BLaER1 treated with 17β-estradiol and CSF1 and Interleukin-3, amounts not matched to agents 10 nM and 100 nM (cell line): Measurements from ENCODE around the gene TFIP11.
"Not testable (repeated sequence)": the region's sequence is repeated elsewhere in the genome, so short reads cannot be mapped to it uniquely, and the experiment has no call there.

Source experiments
- H3K27ac ChIP-seq, 11 experiments: shearing (Covaris generic); formaldehyde crosslinking; 2 replicates each; pipeline ENCODE4 v1.8.1; 2022
- H3K27me3 ChIP-seq, 11 experiments: shearing (Covaris generic); formaldehyde crosslinking; 2 replicates each; pipeline ENCODE4 v1.8.1; 2022
- H3K36me3 ChIP-seq, 11 experiments: shearing (Covaris generic); formaldehyde crosslinking; 2 replicates each; pipeline ENCODE4 v1.8.1; 2022
- H3K4me1 ChIP-seq, 10 experiments: shearing (Covaris generic); formaldehyde crosslinking; 2 replicates each; pipeline ENCODE4 v1.8.1; 2022
- H3K4me2 ChIP-seq, 11 experiments: shearing (Covaris generic); formaldehyde crosslinking; 2 replicates each; pipeline ENCODE4 v1.8.1; 2022
- H3K4me3 ChIP-seq, 10 experiments: shearing (Covaris generic); formaldehyde crosslinking; 2 replicates each; pipeline ENCODE4 v1.8.1; 2022
- H3K9ac ChIP-seq, 11 experiments: shearing (Covaris generic); formaldehyde crosslinking; 2 replicates each; pipeline ENCODE4 v1.8.1; 2022
- H3K9me3 ChIP-seq, 11 experiments: shearing (Covaris generic); formaldehyde crosslinking; replicated peaks in 1 of 11; 2 replicates each; pipeline ENCODE4 v1.8.1; 2022
- H4K20me1 ChIP-seq, 11 experiments: shearing (Covaris generic); formaldehyde crosslinking; 2 replicates each; pipeline ENCODE4 v1.8.1; 2022
- Cebpa-rat ChIP-seq, 11 experiments: shearing (Covaris generic); IDR thresholded peaks; 2 replicates each; pipeline ENCODE4 v1.8.1; 2022

TFIP11 gene

GRCh38 chr22:26540119-26540518 is 27.8 kb upstream of the TFIP11 start:
- Histone ChIP-seq H3K9ac (peak overlapping the region in 3 of 11 experiments; percentile 7 to 23 (median 16); a peak in 3 of 22 replicates), H3K4me1 (peaks cover 63 to 84% (median 72%) of the 10 kb centered on the region in 10 experiments), H3K9me3 (no peaks in the 10 kb centered on the region), H4K20me1 (peaks cover 0 to 26% (median 0%) of the 10 kb centered on the region in 11 experiments; a peak in 4 of 22 replicates), H3K27me3 (no peaks in the 10 kb centered on the region), H3K4me3 (no peak overlapping the region), H3K27ac (peak overlapping the region in 7 of 11 experiments; percentile 11 to 78 (median 21); a peak in 9 of 22 replicates), H3K4me2 (peak overlapping the region in 9 of 11 experiments; percentile 18 to 80 (median 71); a peak in 16 of 22 replicates), H3K36me3 (peaks cover 52 to 71% (median 62%) of the 10 kb centered on the region in 11 experiments)
- no peak for TF ChIP-seq Cebpa-rat (IDR thresholded peaks at IDR 0.05)

DNA sequence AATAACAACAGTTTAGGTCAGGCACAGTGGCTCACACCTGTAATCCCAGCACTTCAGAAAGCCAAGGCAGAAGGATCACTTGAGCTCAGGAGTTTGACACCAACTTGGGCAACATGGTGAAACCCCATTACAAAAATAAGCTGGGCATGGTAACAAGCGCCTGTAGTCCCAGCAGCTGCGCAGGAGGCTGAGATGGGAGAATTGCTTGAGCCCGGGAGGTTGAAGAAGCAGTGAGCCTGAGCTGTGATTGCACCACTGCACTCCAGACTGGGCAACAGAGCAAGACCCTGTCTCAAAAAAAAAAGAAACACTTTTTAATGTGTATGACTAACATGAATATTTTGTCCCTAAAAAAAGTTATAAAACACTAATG is 24.5 kb upstream of the TFIP11 start:
- Histone ChIP-seq H3K9me3 (no peaks in the 10 kb centered on the region), H3K27me3 (no peaks in the 10 kb centered on the region), H3K9ac (no peak overlapping the region), H3K4me1 (peaks cover 40 to 70% (median 51%) of the 10 kb centered on the region in 10 experiments), H4K20me1 (peaks cover 0 to 18% (median 0%) of the 10 kb centered on the region in 11 experiments; a peak in 2 of 22 replicates), H3K4me2 (peak overlapping the region in 9 of 11 experiments; percentile 61 to 89 (median 76); a peak in 13 of 22 replicates), H3K36me3 (peaks cover 69 to 91% (median 78%) of the 10 kb centered on the region in 11 experiments), H3K4me3 (no peak overlapping the region), H3K27ac (peak overlapping the region in 5 of 11 experiments; percentile 1 to 80 (median 74); a peak in 5 of 22 replicates)
- TF ChIP-seq Cebpa-rat (IDR thresholded peaks at IDR 0.05): no peak

- peak overlapping the region; percentile 61 to 89 (median 76) for H3K4me2 ChIP-seq
- peak overlapping the region in 2 of 11 experiments; percentile 25 to 45; a peak in 2 of 22 replicates for H3K9ac ChIP-seq
- no peaks in the 10 kb centered on the region for H3K9me3 ChIP-seq
- no peaks in the 10 kb centered on the region for H3K27me3 ChIP-seq
- no peak for TF ChIP-seq Cebpa-rat (IDR thresholded peaks at IDR 0.05)
- H3K4me3 ChIP-seq: no peak overlapping the region
- H3K4me1 ChIP-seq: peaks cover 34 to 65% (median 46%) of the 10 kb centered on the region in 10 experiments
- peaks cover 69 to 91% (median 78%) of the 10 kb centered on the region in 11 experiments for H3K36me3 ChIP-seq
- peaks cover 0 to 14% (median 0%) of the 10 kb centered on the region in 11 experiments; a peak in 2 of 22 replicates for H4K20me1 ChIP-seq
- H3K27ac ChIP-seq: peak overlapping the region in 9 of 11 experiments; percentile 28 to 81 (median 74); a peak in 12 of 22 replicates
These were observed 23.9 kb upstream of the TFIP11 start for GRCh38 chr22:26536056-26536761.

- no peaks in the 10 kb centered on the region for H3K27me3 ChIP-seq
- peak overlapping the region in 1 of 10 experiments; percentile 28; a peak in 2 of 20 replicates for H3K4me3 ChIP-seq
- no peak for TF ChIP-seq Cebpa-rat (IDR thresholded peaks at IDR 0.05)
- peak overlapping the region; percentile 61 to 89 (median 76) for H3K4me2 ChIP-seq
- no peaks in the 10 kb centered on the region for H3K9me3 ChIP-seq
- peaks cover 69 to 91% (median 78%) of the 10 kb centered on the region in 11 experiments for H3K36me3 ChIP-seq
- H3K9ac ChIP-seq: peak overlapping the region; percentile 22 to 76 (median 69); a peak in 18 of 22 replicates
- H3K4me1 ChIP-seq: peaks cover 33 to 59% (median 39%) of the 10 kb centered on the region in 10 experiments
- H4K20me1 ChIP-seq: peaks cover 0 to 8% (median 0%) of the 10 kb centered on the region in 11 experiments; a peak in 1 of 22 replicates
- peak overlapping the region; percentile 66 to 84 (median 77) for H3K27ac ChIP-seq
These were observed 23.3 kb upstream of the TFIP11 start for GRCh38 chr22:26535603-26535908.

- Histone ChIP-seq H3K27ac (peak overlapping the region; percentile 66 to 84 (median 77)), H3K9me3 (no peaks in the 10 kb centered on the region), H3K4me2 (peak overlapping the region; percentile 61 to 89 (median 76)), H3K36me3 (peaks cover 69 to 91% (median 78%) of the 10 kb centered on the region in 11 experiments), H3K4me3 (peak overlapping the region in 4 of 10 experiments; percentile 6 to 43 (median 20); a peak in 5 of 20 replicates), H3K4me1 (peaks cover 30 to 53% (median 34%) of the 10 kb centered on the region in 10 experiments), H3K27me3 (no peaks in the 10 kb centered on the region), H3K9ac (peak overlapping the region; percentile 22 to 76 (median 69)), H4K20me1 (peaks cover 0 to 5% (median 0%) of the 10 kb centered on the region in 11 experiments; a peak in 1 of 22 replicates)
- no peak for TF ChIP-seq Cebpa-rat (IDR thresholded peaks at IDR 0.05)
These were observed 22.8 kb upstream of the TFIP11 start for GRCh38 chr22:26534874-26535602.

DNA sequence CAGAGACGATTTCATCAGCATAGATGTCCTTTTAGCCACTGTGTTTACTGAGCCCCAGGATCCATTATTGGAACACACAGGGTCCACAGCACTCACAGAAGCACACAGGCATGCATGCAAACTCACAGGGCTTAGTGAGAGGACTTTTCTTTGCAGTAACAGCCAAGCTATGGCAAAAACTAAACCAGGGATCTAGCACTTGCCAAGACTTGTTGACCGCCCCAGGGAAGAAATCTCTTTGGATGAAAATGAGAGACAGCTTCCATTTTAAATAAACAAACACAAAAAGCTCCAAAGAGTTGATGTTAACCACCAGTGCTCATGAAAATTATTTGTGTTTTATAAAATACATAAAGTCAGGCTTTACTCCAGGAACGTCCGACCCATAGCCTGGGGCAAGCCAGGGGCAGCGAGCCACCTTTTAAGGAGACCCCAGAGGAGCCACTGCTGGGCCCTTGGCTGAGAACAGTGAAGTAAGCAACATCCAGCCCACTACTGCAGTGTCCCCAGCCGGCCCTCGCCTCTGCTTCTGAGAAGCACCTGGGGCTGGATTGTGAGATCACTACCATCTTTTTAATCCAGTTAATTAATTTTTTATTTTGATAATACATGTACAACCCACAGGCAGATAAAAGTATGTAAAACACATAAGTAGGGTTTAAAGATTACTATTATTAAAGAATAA is 22.0 kb upstream of the TFIP11 start:
- no peaks in the 10 kb centered on the region for H3K27me3 ChIP-seq
- peaks cover 0 to 4% (median 0%) of the 10 kb centered on the region in 11 experiments; a peak in 1 of 22 replicates for H4K20me1 ChIP-seq
- peaks cover 32 to 46% (median 34%) of the 10 kb centered on the region in 10 experiments for H3K4me1 ChIP-seq
- TF ChIP-seq Cebpa-rat (IDR thresholded peaks at IDR 0.05): no peak
- no peak overlapping the region; a peak in 1 of 20 replicates for H3K4me3 ChIP-seq
- H3K27ac ChIP-seq: peak overlapping the region; percentile 22 to 84 (median 77); a peak in 19 of 22 replicates
- H3K4me2 ChIP-seq: peak overlapping the region; percentile 61 to 89 (median 76)
- peak overlapping the region in 8 of 11 experiments; percentile 17 to 76 (median 64); a peak in 11 of 22 replicates for H3K9ac ChIP-seq
- H3K36me3 ChIP-seq: peaks cover 71 to 91% (median 78%) of the 10 kb centered on the region in 11 experiments
- no peaks in the 10 kb centered on the region for H3K9me3 ChIP-seq

DNA sequence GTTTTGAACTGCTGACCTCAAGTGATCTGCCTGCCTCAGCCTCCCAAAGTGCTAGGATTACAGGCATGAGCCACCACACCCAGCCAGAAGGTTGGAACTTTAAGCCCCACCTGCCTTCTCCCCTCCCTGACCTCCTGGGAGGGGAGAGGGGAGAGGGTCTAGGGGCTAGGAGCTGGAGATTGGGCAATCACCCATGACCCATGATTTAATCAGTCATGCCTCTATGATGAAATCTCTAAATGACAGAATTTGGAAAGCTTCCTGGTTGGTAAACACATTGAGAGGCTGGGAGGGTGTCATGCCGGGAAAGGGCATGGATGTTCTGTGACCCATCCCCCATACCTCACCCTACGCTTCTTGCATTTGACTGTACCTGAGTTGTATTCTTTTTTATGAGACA is 17.1 kb upstream of the TFIP11 start:
- peak in 2 of 11 experiments; percentile 14 to 56; a peak in 2 of 22 replicates for TF ChIP-seq Cebpa-rat (IDR thresholded peaks at IDR 0.05)
- peaks cover 3 to 30% (median 24%) of the 10 kb centered on the region in 10 experiments for H3K4me1 ChIP-seq
- H3K27ac ChIP-seq: peak overlapping the region in 3 of 11 experiments; percentile 5 to 25 (median 13); a peak in 1 of 22 replicates
- H3K9ac ChIP-seq: no peak overlapping the region
- H3K36me3 ChIP-seq: peaks cover 88 to 100% (median 92%) of the 10 kb centered on the region in 11 experiments
- no peak overlapping the region for H3K4me2 ChIP-seq
- no peak overlapping the region for H3K4me3 ChIP-seq
- no peaks in the 10 kb centered on the region for H4K20me1 ChIP-seq
- no peaks in the 10 kb centered on the region for H3K27me3 ChIP-seq
- no peaks in the 10 kb centered on the region for H3K9me3 ChIP-seq

- Histone ChIP-seq H3K36me3 (peaks cover 90 to 100% (median 98%) of the 10 kb centered on the region in 11 experiments), H3K4me2 (peak overlapping the region in 4 of 11 experiments; percentile 43 to 50 (median 46); a peak in 3 of 22 replicates)
These were observed 16.2 kb upstream of the TFIP11 start for GRCh38 chr22:26528518-26528917.

More at GRCh38 chr22:26528518-26528917, 16.2 kb upstream of the TFIP11 start:
- H3K4me1 ChIP-seq: peaks cover 0 to 24% (median 16%) of the 10 kb centered on the region in 10 experiments; a peak in 16 of 20 replicates
- H4K20me1 ChIP-seq, H3K27me3 ChIP-seq, H3K9me3 ChIP-seq, H3K9ac ChIP-seq, H3K4me3 ChIP-seq, H3K27ac ChIP-seq: not testable (repeated sequence)
